Measurements from ENCODE around the gene MAPK1. TPM values are rescaled to one million over a fixed set of nuclear protein-coding genes. Genes with fewer than 3 reads are reported as not detected.

MAPK1 gene
- total and polyA plus RNA-seq, 2 donors (not counting 3 experiments of a cell fraction or from before 2014, with no cell fraction given), result 50.9 to 163 TPM

DNA sequence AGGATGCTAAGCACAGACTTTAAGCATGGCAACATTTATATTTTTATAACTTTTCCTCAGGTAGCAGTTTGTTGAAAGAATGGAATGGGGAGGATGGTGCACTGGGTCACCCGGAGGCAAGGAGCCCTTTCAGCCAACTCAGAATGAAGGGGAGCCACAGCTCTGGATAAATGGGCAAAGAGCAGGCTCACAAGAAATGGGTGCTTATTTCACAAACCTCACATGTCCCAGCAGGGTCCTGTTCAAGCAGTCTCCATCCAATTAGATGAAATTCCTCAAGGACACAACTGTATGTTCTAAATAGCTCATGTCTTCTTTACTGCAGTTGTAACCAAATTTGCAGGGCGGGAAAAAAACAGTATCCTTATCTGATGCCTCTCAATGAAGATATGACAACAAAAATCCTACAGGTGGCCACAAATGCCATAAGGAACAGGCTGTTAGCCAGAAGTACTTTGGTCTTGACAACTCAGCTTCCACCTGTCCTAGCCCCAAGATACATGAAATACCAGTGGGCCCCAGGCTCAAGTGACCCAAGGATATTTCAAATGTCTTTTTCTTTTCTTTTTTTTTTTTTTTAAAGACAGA, 48.2 kb downstream of the MAPK1 start:
- no peak for DNase-seq (ENCODE audit: low read depth, low spot score)
- ChIA-PET POLR2A (interaction anchor here (0.6 kb wide), 1 partner anchor 30 kb away, joined by 3 read pairs; no protein-coding TSS in a partner anchor), CTCF (interaction anchor here (0.9 kb wide), 1 partner anchor 12 kb away, joined by 3 read pairs; no protein-coding TSS in a partner anchor)
- no peaks in the 10 kb centered on the region for H3K36me3 ChIP-seq (ENCODE audit: control insufficient read depth in 2 of 2, extremely low read depth in 1 of 2, insufficient read depth in 2 of 2, low read length in 2 of 2)
- peaks cover 79% of the 10 kb centered on the region for H3K79me2 ChIP-seq (ENCODE audit: control insufficient read depth, insufficient read depth, low read length)
- TF ChIP-seq POLR2AphosphoS5 (IDR thresholded peaks at IDR 0.05; ENCODE audit: insufficient read depth, low read depth, low read length), result no peak
- TF ChIP-seq EZH2 (IDR thresholded peaks at IDR 0.05; ENCODE audit: borderline replicate concordance, low read depth, low read length, severe bottlenecking), result no peak
- TF ChIP-seq FOS (IDR thresholded peaks at IDR 0.05; ENCODE audit: borderline replicate concordance, insufficient read depth, low read length), result no peak
- TF ChIP-seq, protein P1, sequence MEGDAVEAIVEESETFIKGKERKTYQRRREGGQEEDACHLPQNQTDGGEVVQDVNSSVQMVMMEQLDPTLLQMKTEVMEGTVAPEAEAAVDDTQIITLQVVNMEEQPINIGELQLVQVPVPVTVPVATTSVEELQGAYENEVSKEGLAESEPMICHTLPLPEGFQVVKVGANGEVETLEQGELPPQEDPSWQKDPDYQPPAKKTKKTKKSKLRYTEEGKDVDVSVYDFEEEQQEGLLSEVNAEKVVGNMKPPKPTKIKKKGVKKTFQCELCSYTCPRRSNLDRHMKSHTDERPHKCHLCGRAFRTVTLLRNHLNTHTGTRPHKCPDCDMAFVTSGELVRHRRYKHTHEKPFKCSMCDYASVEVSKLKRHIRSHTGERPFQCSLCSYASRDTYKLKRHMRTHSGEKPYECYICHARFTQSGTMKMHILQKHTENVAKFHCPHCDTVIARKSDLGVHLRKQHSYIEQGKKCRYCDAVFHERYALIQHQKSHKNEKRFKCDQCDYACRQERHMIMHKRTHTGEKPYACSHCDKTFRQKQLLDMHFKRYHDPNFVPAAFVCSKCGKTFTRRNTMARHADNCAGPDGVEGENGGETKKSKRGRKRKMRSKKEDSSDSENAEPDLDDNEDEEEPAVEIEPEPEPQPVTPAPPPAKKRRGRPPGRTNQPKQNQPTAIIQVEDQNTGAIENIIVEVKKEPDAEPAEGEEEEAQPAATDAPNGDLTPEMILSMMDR (IDR thresholded peaks at IDR 0.05; ENCODE audit: extremely low read depth in 1 of 2, insufficient read depth in 1 of 2, low read depth in 1 of 2, low read length in 2 of 2), result no peak
- TF ChIP-seq POLR2A (IDR thresholded peaks at IDR 0.05; ENCODE audit: low read depth, low read length), result no peak
- no peak for TF ChIP-seq JUN (IDR thresholded peaks at IDR 0.05; ENCODE audit: borderline replicate concordance, insufficient read depth, insufficient read length, low read depth)
- TF ChIP-seq MYC (IDR thresholded peaks at IDR 0.05; ENCODE audit: low read depth, low read length), result no peak
- TF ChIP-seq, protein P2, sequence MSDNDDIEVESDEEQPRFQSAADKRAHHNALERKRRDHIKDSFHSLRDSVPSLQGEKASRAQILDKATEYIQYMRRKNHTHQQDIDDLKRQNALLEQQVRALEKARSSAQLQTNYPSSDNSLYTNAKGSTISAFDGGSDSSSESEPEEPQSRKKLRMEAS (IDR thresholded peaks at IDR 0.05; ENCODE audit: insufficient read depth, insufficient read length), result no peak
- no peak for TF ChIP-seq GATA2 (IDR thresholded peaks at IDR 0.05; ENCODE audit: insufficient read depth, insufficient read length, low read depth, low read length)
- no peak overlapping the region for H3K4me2 ChIP-seq (ENCODE audit: insufficient read depth, low read length)
- no peaks in the 10 kb centered on the region for H3K27me3 ChIP-seq (ENCODE audit: control insufficient read depth in 2 of 2, insufficient read depth in 2 of 2, low read length in 2 of 2)
- no peak overlapping the region for H3K9ac ChIP-seq (replicated peaks; ENCODE audit: extremely low read depth, insufficient read depth, low read length)
- H3K9me3 ChIP-seq (replicated peaks; ENCODE audit: control insufficient read depth, insufficient read depth, low read length), result no peaks in the 10 kb centered on the region
- no peak for FAIRE-seq
- H2AFZ ChIP-seq (ENCODE audit: low read depth, low read length), result no peak overlapping the region
- no peak overlapping the region for H3K4me3 ChIP-seq (replicated peaks in 1 of 3; ENCODE audit: insufficient read depth in 1 of 3, low read depth in 1 of 3, low read length in 3 of 3)
- intact Hi-C loops (cut with micrococcal nuclease), result loop anchor here (5.0 to 10.0 kb wide), 2 partner anchors 48 to 164 kb away; partner anchors contain the start of gene MAPK1
- H3K9me1 ChIP-seq (replicated peaks; ENCODE audit: control insufficient read depth, extremely low read depth, insufficient read depth, low read length), result no peaks in the 10 kb centered on the region
- no peak overlapping the region for H3K27ac ChIP-seq (ENCODE audit: insufficient read depth, low read depth, low read length)
- peaks cover 36% of the 10 kb centered on the region for H3K4me1 ChIP-seq (ENCODE audit: control insufficient read depth, extremely low read depth, insufficient read depth, low read length)
- H4K20me1 ChIP-seq (replicated peaks; ENCODE audit: control insufficient read depth, extremely low read depth, insufficient read depth, low read length), result no peaks in the 10 kb centered on the region
- dilution Hi-C loops (cut with MboI; ENCODE audit: extremely low pct_ligation_motif_present, low sequenced_read_pairs), result loop anchor here (25.0 kb wide), 1 partner anchor 118 kb away; no protein-coding TSS in a partner anchor
- no TSS peak for BruUV-seq (replicated peaks)

Data from endothelial cell of umbilical vein (primary cell).